H4 (cell line): ENCODE measurements around the gene S100A5. TPM values are rescaled to one million over a fixed set of nuclear protein-coding genes. Genes with fewer than 3 reads are reported as not detected.
"Not testable (repeated sequence)": the region's sequence is repeated elsewhere in the genome, so short reads cannot be mapped to it uniquely, and the experiment has no call there.

Experiments
- DNase-seq: peaks from one replicate; pipeline ENCODE4 v3.0.0-alpha.2; 2015; ENCODE audit warnings: low spot score
- total RNA-seq: library from RNA; depleted of rRNA; stranded (reverse); fragments of >200 nt; shearing (Covaris generic); gene quantifications from 2 replicates; pipeline ENCODE4 v1.2.3, GENCODE V29; 2014

Gene S100A5
- total RNA-seq, 1 experiment from 2014 or later = not detected

GRCh38 chr1:153566414-153567371 is 26.0 kb upstream of the S100A5 start:
- peak; percentile 99 for DNase-seq

GRCh38 chr1:153565529-153566374 is 25.0 kb upstream of the S100A5 start, which contains the start of gene S100A2:
Gene S100A2 (minus strand): TSS chr1:153565844. CDS start chr1:153563877, 1,967 bp downstream.
- DNase-seq = peak; percentile 95

GRCh38 chr1:153563991-153564390 is 23.3 kb upstream of the S100A5 start:
- no peak for DNase-seq

- no peak for DNase-seq
Measured at GRCh38 chr1:153563483-153563901, 22.8 kb upstream of the S100A5 start.

- not testable (repeated sequence) for DNase-seq
Measured at GRCh38 chr1:153562021-153562420, 21.3 kb upstream of the S100A5 start.

- DNase-seq = no peak
Measured at GRCh38 chr1:153561466-153561985, 20.8 kb upstream of the S100A5 start.

- DNase-seq = no peak
Measured at GRCh38 chr1:153560771-153561465, 20.2 kb upstream of the S100A5 start.

GRCh38 chr1:153560241-153560640 is 19.5 kb upstream of the S100A5 start:
- DNase-seq = no peak

GRCh38 chr1:153557877-153558276 is 17.1 kb upstream of the S100A5 start:
- no peak for DNase-seq

- no peak for DNase-seq
Measured at GRCh38 chr1:153556348-153556747, 15.6 kb upstream of the S100A5 start.

- DNase-seq = no peak
Measured at GRCh38 chr1:153553830-153554541, 13.3 kb upstream of the S100A5 start.

GRCh38 chr1:153553096-153553495 is 12.4 kb upstream of the S100A5 start:
- DNase-seq = no peak

- no peak for DNase-seq
Measured at GRCh38 chr1:153552335-153552734, 11.6 kb upstream of the S100A5 start.

GRCh38 chr1:153550827-153551500 is 10.2 kb upstream of the S100A5 start:
- DNase-seq = no peak

- DNase-seq = no peak
Measured at GRCh38 chr1:153550398-153550758, 9.6 kb upstream of the S100A5 start.

- DNase-seq = no peak
Measured at GRCh38 chr1:153549741-153550397, 9.1 kb upstream of the S100A5 start.

GRCh38 chr1:153548722-153549688 is 8.3 kb upstream of the S100A5 start, which contains the start of gene S100A3:
Gene S100A3 (minus strand): TSS chr1:153549258. CDS start chr1:153548485, 773 bp downstream.
- peak; percentile 83 for DNase-seq
